Midbrain (tissue), 1 donor: Measurements from ENCODE around the gene KCNE2.
A peak's percentile ranks its signal among the peaks of the same experiment; 100 is the strongest.

Experiments
- DNase-seq: peaks from one replicate; lab custom pipeline; 2025; lab: John Stamatoyannopoulos, UW

Gene KCNE2, protein sequence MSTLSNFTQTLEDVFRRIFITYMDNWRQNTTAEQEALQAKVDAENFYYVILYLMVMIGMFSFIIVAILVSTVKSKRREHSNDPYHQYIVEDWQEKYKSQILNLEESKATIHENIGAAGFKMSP

DNA sequence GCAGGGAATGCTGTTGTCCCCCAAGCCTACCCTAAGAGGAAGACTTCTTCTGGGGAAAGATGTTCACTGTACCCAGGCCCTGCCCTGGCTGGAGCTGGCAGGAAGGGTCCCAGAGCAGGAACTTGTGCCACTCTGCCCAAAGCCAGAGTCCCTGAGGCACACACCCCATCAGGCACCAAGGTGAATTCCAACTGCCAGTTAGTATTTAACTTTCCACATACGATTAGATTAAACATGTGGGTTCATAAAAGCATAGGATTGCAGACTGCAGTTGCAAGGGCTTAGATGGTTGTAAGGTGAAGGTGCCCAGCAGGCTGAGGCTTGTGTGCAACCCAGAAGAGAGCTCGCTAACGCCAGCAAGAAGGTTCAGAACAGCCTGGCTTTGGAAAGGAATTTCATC is at the start of gene KCNE2:
KCNE2 (plus strand) TSS at position 274 of the 400 bp plus-strand sequence. CDS start 6,473 bp downstream, outside the sequence.
- no peak for DNase-seq

DNA sequence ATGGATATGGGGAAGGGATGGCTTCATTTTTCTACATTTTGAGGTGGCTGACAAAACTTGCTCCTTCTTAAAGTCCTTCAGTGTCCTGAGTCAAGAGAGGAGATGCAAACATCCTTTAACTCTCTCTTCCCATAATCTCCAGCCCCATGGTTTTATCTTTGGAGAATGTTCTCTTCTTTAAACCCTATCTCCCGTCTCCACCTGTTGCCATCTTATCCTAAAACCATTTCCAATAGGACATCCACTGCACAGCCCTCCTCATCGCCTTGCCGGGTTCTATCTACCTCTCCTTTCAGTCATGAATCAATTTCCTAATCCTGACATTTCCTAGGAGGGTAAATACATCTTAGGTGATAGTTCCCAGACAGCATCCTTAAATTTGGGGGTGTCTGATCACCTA is 44.2 kb upstream of the KCNE2 start:
- DNase-seq: no peak

DNA sequence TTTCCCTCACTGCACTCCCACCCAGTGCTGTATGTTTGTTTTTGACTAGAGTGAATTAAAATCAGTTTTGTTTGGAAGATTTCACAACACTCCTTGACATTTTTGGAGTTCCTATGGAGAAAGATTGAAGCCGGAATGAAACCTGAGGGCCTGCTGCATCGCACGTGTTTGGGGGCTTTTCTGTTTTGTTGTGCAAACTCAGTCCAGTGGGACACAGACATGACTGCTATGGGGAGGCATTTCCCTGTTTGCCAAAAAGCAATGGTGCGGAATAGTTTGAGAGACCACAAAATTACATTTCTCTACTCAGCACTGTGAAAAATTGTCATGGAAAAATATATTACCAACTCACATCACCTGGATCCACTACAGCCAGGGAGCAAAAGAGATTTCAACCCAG is 43.8 kb upstream of the KCNE2 start:
- no peak for DNase-seq

DNA sequence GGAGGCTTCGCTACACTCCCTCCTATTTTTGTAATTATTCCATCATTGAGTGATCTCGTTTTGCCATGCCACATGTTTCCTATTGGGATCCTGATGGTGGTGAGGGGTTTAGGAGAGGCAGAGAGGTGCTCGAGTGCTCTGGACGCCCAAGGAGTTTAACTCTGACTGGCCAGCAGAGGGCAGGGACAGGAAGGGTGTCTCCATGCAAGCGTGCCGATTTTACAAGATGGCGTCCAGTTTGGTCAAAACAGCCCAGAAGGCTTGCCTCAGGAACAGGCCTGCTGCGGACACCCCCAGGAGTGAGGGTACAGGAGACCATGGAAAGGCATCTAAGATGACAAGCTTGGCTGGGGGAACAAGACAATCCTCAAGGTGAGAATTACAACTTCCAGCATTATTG is 33.8 kb upstream of the KCNE2 start:
- DNase-seq: no peak

DNA sequence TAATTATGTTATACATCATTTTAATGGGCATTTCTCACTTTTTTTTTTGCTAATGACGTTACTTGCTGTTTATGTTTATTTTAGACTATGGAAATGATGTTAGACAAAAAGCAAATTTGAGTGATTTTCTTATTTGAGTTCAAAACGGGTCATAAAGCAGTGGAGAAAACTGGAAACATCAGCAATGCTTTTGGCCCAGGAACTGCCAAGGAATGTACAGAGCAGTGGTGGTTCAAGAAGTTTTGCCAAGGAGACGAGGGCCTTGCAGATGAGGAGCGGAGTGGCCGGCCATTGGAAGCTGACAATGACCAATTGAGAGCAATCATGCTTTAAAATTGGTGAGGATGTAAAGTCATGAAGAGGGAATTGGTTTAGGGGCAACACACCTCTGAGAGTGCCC is 32.1 kb upstream of the KCNE2 start:
- no peak for DNase-seq

DNA sequence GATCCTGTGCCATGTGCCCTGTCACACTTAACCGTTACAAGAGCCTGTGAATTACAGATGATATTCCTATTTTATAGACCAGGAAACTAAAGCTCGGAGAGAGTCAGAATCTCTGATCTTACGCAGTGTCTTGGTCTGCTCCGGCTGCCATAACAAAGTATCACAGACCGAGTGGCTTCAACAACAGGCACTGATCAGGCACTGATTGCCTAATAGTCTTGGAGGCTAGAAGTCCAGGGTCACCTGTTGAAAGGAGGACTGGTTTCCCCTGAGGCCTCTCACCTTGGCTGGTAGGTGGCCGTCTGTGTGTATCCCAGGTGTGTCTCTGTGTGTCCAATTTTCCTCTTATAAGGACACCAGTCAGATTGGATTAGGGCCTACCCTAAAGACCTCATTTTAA is 31.5 kb upstream of the KCNE2 start:
- no peak for DNase-seq

DNA sequence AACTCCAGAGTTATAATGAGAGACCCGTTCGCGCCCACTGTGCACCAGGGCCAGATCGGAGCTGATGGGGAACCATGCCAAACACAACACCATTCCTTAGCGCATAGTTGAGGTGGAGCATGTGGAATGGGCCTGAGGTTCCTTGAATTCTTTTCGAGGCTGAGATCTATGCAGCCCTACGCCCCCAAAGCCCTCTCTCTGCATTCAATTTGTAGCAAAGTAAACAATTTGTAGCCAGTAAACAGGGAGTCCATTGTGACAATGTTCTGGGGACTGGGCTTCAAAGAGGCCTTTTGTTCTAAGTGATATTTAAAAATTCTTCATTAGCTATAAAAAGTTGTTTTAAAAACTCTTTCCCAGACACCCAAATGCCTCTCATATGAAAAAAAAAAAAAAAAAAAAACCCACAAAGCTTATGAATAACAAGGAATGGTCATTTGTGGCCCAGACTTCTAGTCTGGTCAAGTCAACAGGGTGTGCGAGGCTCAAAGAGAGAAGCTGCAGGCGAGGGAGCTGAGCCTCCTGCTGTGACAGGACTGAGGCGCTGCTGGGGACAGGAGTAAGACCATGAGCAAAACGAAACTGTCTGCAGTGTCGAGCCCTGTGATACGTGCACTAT is 30.6 kb upstream of the KCNE2 start:
- no peak for DNase-seq

DNA sequence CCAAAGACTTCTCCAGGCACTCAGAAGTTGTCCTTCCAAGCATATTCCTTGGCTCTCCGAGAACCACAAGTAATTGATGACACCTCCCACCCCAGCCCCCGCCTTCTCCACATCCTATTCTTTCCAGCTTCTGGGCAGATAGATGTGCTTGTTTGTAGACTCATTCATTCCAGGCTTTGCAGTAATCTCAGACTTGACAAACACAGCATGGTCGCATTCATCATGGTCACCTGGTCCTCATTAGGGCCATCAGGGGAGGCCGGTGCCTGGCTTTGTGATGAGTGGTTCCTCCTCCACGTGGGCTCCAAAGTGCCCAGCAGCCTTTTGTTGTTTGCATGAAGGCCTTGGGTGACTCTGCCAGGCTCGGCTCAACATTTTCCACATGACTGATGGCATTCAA is 28.5 kb upstream of the KCNE2 start:
- DNase-seq: no peak

DNA sequence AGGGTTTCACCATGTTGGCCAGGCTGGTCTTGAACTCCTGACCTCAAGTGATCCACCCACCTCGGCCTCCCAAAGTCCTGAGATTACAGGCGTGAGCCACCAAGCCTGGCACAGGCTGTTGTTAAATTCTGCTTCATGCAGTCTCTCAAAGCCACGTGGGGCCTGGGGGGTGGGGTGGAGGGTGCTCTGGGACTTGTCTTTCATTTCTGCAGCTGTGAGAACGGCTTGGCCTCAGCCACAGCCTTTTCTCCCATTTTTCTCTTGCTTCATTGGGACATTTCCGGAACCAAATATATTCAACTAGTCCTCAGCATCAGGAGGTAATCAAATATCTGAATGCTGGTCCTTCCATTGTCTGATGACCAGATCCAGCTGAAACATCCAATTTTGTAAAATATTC is 27.6 kb upstream of the KCNE2 start:
- DNase-seq: no peak

DNA sequence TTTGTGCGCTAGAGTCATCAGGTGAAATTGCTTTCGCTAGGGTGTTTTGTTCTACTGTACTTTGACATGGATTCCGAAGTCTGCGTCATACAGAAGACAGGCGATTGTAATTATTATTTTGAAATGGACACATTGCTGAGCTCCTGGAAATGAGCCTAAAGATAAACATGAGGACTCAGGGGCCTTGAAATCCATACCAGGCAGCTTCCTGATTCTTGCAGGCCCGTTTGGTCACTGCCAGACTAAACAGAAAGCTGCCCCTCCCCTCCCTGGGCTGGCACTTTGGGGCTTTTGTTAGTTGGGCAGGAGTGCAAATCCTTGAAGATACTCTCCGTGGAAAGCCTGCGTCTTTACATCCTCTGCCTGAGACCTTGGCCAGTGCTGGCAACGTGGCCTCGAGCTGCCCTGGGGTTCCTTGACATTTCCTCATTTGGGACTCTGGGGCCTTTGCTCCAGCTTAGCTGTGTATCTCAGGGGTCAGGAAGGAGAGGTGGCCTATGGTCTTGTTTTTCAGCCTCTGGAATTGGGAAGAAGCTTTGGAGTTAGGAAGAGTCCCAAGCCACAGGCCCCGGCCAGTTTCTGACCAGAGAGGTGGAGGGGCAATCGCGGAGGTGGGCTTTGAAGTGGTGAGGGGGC is 26.9 kb upstream of the KCNE2 start:
- no peak for DNase-seq

DNA sequence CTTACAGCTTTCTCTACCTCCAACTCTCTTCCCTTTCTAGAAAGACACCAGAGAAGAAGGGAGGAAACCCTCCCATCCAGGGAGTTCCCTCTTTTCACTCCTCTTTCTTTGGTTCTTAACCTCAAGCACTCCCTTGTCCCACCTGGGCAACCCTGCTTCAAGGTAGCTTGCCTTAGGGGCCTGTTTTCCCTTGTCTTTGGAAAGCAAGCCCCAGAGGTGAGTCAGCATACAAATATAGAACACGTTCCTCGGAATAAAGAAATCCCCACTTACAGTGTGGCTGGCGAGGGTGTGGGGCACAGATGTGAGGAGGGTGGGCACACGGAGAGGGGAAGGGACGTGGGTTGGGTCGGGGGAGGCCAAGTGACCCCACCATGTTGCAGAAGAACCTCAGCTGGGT is 26.1 kb upstream of the KCNE2 start:
- no peak for DNase-seq

DNA sequence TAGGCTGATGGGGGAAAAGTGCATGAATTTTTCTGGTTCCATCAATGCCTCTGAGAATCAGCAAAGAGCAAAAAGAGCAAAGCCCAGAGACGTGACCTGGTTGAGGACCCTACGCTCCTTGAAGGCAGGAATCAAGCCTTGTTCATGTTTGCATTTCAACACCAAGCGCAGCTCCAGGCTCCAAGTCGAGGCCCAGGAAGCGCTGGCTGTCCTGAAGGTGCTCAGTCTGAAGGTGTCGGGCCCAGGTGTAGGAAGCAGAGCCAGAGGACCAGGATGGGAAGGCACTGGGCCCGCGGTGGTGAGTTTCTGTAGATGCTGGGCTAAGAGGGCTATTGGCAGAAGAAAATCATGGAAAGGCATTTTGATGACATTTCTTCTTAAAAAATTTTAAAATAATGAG is 25.6 kb upstream of the KCNE2 start:
- no peak for DNase-seq

DNA sequence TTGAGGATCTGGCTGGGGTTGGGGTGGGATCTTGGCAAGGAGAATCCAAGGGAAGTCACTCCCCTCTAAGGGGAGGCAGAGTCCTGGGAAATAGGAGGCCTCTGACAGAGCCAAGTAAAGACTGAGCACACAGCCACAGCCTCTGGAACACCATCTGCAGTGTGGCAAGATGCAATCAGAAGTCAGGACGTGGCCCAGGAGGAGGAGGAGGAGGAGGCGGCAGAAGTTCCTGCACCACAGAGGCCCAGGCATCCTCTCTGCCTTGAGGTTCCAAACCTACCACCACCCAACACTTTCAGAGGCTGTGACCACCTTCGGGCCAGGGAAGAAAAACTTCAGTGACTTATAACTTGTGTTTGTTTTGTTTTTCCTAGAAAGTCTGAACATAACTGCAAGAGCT is 23.7 kb upstream of the KCNE2 start:
- DNase-seq: no peak

DNA sequence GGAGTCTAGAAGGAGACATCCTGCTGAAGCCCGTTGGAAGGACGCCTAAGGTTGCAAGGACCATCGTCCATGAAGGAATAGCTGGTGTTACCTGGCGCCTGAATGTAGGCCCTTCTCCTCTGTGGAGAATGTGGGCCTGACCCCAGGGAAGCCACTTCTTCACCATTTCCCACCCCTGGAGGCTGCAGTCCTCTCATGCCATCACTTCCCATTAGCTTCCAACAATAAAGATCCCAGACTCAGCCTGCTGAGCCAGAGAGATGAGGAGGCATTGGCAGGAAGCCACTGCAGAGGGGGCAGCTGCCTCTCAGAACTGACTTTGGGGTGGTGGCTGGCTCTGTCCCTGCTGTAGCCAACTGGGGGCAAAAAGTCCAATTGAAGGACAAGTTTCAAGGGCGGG is 21.3 kb upstream of the KCNE2 start:
- no peak for DNase-seq

DNA sequence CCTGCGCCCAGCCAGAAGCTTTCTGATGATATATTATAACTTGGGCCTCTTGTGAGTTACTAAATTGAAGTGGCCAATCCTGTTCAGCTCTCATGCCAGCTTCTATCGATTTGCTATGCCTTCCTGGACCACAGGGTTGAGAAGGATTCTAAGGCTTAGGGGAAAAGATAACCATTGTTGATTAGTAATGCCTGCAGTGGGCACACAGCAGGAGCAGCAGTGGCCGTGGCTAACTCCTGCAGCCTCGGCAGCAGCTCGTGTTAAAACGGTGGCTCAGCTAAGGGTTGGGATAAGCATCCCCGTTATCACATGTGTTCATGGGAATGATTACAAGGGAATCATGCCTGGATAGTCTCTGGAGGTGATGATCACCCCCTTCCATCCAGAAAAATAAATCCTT is 20.5 kb upstream of the KCNE2 start:
- DNase-seq: no peak

DNA sequence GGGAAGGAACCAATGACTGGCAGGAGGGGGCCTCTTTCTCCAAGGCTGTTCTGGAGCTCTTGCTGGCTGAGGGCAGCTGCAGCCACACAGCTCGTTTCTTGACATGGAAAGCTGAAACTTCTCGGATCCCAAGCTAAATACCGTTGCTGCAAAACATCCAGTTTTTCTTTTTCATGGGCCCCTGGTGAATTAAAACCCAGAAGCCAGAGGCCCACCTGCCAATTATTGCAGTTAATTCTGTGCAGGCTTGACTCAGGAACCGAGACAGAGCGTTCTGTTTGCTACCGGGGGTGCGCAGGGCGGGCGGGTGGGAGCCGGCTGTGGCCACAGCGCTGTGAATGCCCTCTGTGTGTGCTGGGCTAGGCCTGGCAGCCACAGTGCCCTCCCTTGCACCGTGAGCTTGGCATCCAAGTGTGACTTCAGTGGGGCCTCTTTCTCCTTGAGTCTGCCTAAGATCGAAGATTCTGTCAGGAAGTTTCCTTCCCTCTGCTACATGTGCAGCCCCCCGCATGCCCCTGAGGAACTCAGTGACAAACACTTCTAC is 19.9 kb upstream of the KCNE2 start:
- peak; percentile 25 for DNase-seq

DNA sequence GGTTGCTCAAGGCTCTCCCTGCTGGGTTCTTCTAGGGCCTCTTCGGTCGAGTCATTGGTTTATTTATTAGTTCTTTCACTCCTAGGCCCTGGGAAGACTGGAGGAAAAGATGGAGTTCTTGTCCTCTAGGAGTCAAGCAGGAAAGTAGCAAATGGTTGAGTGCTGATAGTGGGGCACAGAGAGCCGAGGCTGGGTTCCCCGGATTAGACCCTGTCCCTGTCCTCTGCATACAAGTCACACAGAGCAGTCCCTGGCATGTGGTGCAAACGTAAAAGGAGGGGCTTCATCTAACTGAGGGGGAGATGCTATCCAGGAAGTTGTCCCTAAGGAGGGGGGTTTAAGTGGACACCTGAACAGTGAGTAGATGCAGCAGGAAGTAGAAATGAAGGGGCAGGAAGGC is 19.2 kb upstream of the KCNE2 start:
- DNase-seq: no peak

DNA sequence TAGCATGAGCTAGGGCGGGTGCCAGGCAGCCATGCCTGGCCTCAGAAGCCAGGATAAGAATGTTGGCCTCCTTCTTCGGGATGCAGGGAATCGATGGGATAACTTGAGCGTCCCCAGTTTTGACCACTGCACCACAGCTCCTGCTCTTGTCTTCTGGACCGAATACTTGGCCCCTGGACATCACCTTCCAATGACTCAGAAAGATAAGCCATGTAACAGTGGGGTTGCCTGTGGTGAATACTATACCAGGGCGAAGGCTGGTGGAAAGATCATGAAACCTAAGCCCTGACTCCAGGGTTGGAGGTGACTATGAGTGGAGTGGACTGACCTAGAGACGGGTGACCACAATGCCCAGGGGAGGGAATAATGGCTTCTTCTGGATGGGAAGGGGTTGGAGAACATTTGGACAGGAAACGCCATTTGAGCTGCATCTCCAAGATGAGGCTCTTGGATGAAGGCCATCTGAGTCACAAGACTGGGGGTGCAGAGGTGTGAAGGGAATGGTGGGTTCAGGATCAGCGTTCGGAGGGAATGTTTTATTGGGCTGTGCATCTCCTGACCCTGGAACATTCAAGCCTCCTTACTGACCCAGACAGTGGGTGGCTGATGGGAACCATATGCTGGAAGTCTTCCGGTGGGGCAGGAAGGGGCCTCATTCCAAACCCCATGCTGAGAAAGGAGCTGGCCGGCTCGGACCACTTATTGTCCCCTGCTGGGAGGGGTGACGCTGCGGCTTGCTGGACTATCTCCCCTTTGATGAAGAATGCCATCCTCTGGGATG is 18.5 kb upstream of the KCNE2 start:
- DNase-seq: no peak

DNA sequence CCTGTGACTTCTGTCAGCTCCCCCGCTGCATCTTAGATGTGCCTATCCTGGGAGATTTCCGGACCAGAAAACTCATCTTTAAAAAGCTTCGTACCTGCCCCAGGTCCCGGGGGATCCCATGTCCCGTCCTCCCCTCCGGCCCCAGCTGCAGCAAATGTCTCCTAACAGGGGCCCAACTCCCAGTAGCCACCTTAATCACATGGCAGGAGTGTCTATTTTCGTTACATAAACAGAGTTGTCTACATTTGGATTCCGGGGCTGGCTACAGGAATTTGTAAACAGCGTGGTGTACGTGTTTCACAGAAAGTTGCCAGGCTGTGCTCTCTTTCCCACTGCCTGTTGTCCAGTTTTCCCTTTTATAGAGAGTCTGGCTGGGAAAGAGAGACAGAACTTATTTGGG is 17.9 kb upstream of the KCNE2 start:
- DNase-seq: peak; percentile 1

DNA sequence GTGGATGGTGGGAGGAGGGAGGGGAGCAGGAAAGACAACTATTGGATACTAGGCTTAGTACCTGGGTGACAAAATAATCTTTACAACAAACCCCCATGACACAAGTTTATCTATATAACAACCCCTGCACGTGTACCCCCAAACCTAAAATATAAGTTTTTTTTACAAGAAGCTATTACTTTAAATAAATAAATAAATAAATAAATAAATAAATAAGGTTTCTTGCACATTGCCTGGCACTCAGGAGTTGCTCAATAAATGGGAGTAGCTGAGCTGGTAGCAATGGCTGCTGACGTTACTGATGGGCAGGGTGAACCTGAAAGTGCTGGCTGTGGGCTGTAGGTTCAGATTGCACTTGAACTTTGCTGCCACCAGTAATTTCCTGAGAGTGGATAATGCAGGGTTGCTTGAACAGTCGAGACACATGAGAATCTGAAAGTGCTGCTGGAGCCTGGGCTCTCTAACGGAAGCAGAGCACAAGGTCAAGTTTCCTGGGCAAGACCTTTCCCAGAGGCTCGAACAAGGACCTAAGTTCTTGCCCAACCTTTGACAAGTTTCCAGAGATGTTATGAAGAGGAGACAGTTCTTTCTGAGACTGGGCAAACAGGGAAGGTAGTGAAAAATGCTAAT is 14.8 kb upstream of the KCNE2 start:
- no peak for DNase-seq

DNA sequence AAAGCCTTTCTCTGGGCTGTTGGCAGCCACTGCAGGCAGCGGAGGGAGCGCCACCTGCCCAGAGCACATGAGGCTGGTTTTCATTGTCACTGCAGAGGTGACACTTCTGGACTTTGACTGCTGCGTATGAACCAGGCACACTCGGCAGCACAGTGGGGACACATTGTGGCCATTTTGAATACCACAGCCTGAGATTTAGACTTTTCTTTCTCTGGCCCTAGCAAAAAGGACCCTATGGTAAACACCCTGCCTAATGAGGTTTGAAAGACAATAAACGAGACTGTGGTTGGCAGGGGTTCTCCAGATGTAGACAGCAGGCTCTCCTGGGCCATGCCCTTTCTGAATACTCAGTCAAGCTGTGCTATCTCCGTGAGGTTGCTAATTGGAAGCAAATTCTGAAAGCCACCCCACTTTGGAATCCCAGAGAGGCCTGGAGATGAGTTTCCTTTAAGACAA is 12.0 kb upstream of the KCNE2 start:
- peak; percentile 73 for DNase-seq

DNA sequence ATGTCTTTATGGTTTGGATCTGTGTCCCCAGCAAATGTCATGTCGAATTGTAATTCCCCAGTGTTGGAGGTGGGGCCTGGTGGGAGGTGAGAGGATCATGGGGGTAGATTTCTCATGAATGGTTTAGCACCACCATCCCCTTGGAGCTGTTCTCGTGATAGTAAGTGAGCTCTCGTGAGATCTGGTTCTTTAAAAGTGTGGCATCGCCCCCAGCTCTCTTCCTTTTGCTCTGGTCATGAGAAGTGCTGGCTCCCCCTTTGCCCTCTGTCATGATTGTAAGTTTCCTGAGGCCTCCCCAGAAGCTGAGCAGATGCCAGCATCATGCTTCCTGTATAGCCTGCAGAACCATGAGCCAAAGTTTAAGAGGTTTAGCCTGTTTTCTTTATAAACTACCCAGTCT is 11.2 kb upstream of the KCNE2 start:
- no peak for DNase-seq
